ENCODE data around the gene FRY.

DNA sequence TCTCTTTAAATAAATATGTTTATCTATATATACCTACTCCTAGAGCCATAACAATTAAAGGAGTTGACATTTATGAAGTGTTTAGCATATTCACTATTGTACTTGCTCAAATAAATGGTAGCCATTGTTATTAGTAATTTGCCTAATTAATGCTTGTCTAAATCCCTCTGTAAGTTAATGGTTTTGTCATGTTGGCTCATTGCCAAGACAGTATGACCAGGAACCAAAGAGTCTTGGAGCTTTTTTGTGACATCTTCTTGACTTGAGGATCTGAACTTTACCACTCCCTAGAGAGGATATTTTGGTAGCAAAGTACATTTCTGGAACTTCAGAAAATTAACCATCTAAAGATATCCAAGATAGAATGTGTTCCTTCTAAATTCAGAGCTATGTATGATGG lies 15.5 kb downstream of the FRY start:
- TF ChIP-seq, protein P1, sequence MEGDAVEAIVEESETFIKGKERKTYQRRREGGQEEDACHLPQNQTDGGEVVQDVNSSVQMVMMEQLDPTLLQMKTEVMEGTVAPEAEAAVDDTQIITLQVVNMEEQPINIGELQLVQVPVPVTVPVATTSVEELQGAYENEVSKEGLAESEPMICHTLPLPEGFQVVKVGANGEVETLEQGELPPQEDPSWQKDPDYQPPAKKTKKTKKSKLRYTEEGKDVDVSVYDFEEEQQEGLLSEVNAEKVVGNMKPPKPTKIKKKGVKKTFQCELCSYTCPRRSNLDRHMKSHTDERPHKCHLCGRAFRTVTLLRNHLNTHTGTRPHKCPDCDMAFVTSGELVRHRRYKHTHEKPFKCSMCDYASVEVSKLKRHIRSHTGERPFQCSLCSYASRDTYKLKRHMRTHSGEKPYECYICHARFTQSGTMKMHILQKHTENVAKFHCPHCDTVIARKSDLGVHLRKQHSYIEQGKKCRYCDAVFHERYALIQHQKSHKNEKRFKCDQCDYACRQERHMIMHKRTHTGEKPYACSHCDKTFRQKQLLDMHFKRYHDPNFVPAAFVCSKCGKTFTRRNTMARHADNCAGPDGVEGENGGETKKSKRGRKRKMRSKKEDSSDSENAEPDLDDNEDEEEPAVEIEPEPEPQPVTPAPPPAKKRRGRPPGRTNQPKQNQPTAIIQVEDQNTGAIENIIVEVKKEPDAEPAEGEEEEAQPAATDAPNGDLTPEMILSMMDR (IDR thresholded peaks at IDR 0.05): no peak
- no peak for TF ChIP-seq POLR2A (IDR thresholded peaks at IDR 0.05)

Measured in uterus (tissue), 2 donors.